GM12878 (cell line): ENCODE results near the gene NOVA2.
A peak's percentile ranks its signal among the peaks of the same experiment; 100 is the strongest.

Experiments
- BMI1 ChIP-seq: fragments of 450-650 bp; IDR thresholded peaks from 2 replicates; pipeline ENCODE4 v1.6.1; 2016; ENCODE audit warnings: mild to moderate bottlenecking, moderate library complexity, borderline replicate concordance
- MXI1 ChIP-seq: fragments of 150-350 bp; IDR thresholded peaks from 2 replicates; pipeline ENCODE4 v1.6.1; 2011; ENCODE audit warnings: low read depth, mild to moderate bottlenecking, inconsistent platforms, low read length, improper control_type of control experiment
- RCOR1 ChIP-seq: conservative IDR thresholded peaks from 2 replicates; pipeline ENCODE4 v1.6.1; 2012; ENCODE audit warnings: low read depth, low read length, improper control_type of control experiment
- TF ChIP-seq, protein P1 (sequence below), 3 experiments: IDR thresholded peaks in 2 of 3; conservative IDR thresholded peaks in 1 of 3; 2 replicates each; pipeline ENCODE4 v1.5.1; 2011; ENCODE audit warnings: low read depth in 3 of 3, low read length in 3 of 3, mild to moderate bottlenecking in 3 of 3, control low read depth in 2 of 3, moderate library complexity in 2 of 3, inconsistent platforms in 1 of 3, mixed read lengths in 1 of 3; ENCODE audit not compliant: control insufficient read depth in 2 of 3, insufficient read depth in 1 of 3; ENCODE audit errors: extremely low read depth in 1 of 3

DNA sequence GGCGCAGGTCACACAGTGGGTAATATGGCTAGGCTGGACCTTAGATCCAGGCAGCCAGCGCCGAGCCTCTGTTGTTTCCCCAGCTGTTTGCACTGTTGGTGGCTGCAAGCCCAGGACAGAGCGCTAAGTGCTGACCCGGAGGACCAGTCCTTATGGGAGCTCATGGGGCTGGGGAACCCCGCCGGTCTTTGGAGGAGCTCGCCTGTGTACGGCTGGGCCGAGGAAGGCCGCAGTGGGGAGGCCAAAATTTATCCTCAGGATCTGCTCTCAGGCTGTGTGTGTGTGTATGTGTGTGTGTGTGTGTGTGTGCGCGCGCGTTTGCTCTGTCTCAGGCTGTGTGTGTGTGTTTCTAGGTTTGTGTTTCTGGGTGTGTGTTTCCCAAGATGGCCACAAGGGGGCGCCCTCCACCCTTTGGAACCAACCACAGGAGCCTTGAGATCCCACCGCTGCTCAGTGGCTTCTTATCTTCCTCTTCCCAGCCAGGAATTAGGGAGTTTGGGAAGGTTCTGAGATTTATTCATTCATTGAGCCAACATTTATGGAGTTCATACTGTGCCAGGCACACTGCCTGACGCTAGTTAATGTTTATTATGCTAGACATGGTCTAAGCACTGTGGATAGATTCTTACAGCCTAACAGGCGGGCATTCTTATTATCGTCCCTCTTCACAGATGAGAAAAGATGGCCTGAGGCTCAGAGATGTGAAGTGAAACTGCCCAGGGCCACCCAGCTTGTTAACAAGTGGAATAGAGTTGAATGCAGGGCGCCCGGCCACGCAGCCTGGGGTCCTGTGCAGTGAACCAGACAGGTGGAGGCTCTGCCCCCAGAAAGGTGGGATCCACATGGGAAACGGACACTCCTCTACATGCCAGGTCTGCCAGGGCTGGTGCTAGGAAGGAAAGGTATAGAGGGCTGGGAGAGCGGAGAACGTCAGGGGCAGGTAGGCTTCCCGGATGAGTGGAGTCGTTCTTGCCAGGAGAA is 36.2 kb upstream of the NOVA2 start:
- TF ChIP-seq, protein P1, sequence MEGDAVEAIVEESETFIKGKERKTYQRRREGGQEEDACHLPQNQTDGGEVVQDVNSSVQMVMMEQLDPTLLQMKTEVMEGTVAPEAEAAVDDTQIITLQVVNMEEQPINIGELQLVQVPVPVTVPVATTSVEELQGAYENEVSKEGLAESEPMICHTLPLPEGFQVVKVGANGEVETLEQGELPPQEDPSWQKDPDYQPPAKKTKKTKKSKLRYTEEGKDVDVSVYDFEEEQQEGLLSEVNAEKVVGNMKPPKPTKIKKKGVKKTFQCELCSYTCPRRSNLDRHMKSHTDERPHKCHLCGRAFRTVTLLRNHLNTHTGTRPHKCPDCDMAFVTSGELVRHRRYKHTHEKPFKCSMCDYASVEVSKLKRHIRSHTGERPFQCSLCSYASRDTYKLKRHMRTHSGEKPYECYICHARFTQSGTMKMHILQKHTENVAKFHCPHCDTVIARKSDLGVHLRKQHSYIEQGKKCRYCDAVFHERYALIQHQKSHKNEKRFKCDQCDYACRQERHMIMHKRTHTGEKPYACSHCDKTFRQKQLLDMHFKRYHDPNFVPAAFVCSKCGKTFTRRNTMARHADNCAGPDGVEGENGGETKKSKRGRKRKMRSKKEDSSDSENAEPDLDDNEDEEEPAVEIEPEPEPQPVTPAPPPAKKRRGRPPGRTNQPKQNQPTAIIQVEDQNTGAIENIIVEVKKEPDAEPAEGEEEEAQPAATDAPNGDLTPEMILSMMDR (IDR thresholded peaks at IDR 0.05 in 2 of 3, conservative IDR thresholded peaks at IDR 0.05 in 1 of 3; ENCODE audit: control insufficient read depth in 2 of 3, extremely low read depth in 1 of 3, insufficient read depth in 1 of 3, low read depth in 3 of 3, low read length in 3 of 3) = peak; percentile 74 to 85 (median 84)
- TF ChIP-seq MXI1 (no peak), BMI1 (no peak), RCOR1 (no peak)
